OCI-LY1 (cell line): ENCODE measurements around the gene AGK.

ENCODE experiments used
- H2AFZ ChIP-seq: fragments of 200-600 bp; sonication (generic), shearing (Covaris generic); 2 replicates; pipeline ENCODE4 v1.6.0; 2014; ENCODE audit warnings: antibody characterized with exemption, mild to moderate bottlenecking, low read length
- H3F3A ChIP-seq: fragments of 200-600 bp; sonication (generic), shearing (Covaris generic); 2 replicates; pipeline ENCODE4 v1.6.0; 2014; ENCODE audit warnings: mild to moderate bottlenecking, antibody characterized with exemption, low read length, moderate library complexity; ENCODE audit not compliant: insufficient read depth
- H3K27ac ChIP-seq: fragments of 200-600 bp; sonication (generic); 2 replicates; pipeline ENCODE4 v1.5.1; 2014; ENCODE audit warnings: low read length, mixed run types, mild to moderate bottlenecking, low read depth; ENCODE audit not compliant: poor library complexity, severe bottlenecking
- H3K27me3 ChIP-seq: fragments of 200-600 bp; sonication (generic); 2 replicates; pipeline ENCODE4 v1.6.0; 2014; ENCODE audit warnings: antibody characterized with exemption, mild to moderate bottlenecking, low read length, moderate library complexity; ENCODE audit not compliant: insufficient read depth
- H3K36me3 ChIP-seq: fragments of 200-600 bp; sonication (generic); 2 replicates; pipeline ENCODE4 v1.6.1; 2014; ENCODE audit warnings: mild to moderate bottlenecking, antibody characterized with exemption, low read length, moderate library complexity, mixed read lengths; ENCODE audit not compliant: insufficient read depth
- H3K4me1 ChIP-seq: fragments of 200-600 bp; sonication (generic); 2 replicates; pipeline ENCODE4 v1.5.1; 2014; ENCODE audit warnings: mild to moderate bottlenecking, low read length, moderate library complexity; ENCODE audit not compliant: insufficient read depth, severe bottlenecking
- H3K4me2 ChIP-seq: fragments of 200-600 bp; sonication (generic), shearing (Covaris generic); 2 replicates; pipeline ENCODE4 v1.6.1; 2014; ENCODE audit warnings: low read length
- H3K4me3 ChIP-seq: fragments of 200-600 bp; sonication (generic); 2 replicates; pipeline ENCODE4 v1.5.1; 2014; ENCODE audit warnings: low read length, low read depth, mild to moderate bottlenecking, mixed read lengths; ENCODE audit not compliant: poor library complexity, severe bottlenecking
- H3K79me2 ChIP-seq: fragments of 200-600 bp; shearing (Covaris generic); 2 replicates; pipeline ENCODE4 v1.6.1; 2016; ENCODE audit warnings: mixed run types, low read length, mixed read lengths; ENCODE audit not compliant: insufficient read depth
- H3K9ac ChIP-seq: fragments of 200-600 bp; sonication (generic), shearing (Covaris generic); 2 replicates; pipeline ENCODE4 v1.6.1; 2014; ENCODE audit warnings: mild to moderate bottlenecking, low read length, mixed read lengths
- H3K9me2 ChIP-seq: fragments of 200-600 bp; sonication (generic), shearing (Covaris generic); 2 replicates; pipeline ENCODE4 v1.6.1; 2014; ENCODE audit warnings: low read depth, mild to moderate bottlenecking, low read length, mixed read lengths
- H3K9me3 ChIP-seq: fragments of 200-600 bp; shearing (Covaris generic); 2 replicates; pipeline ENCODE4 v1.6.1; 2014; ENCODE audit warnings: low read length, mixed read lengths
- H4K20me1 ChIP-seq: fragments of 200-600 bp; sonication (generic), shearing (Covaris generic); 2 replicates; pipeline ENCODE4 v1.6.0; 2016; ENCODE audit warnings: mild to moderate bottlenecking, low read length; ENCODE audit not compliant: insufficient read depth
- EZH2 ChIP-seq: fragments of 200-600 bp; sonication (generic), shearing (Covaris generic); IDR thresholded peaks from 2 replicates; pipeline ENCODE4 v1.8.0; 2017; ENCODE audit warnings: borderline replicate concordance, mixed run types, mild to moderate bottlenecking, antibody characterized with exemption, low read length, moderate library complexity, mixed read lengths
- TF ChIP-seq, protein P1 (sequence below): fragments of 200-600 bp; sonication (generic), shearing (Covaris generic); IDR thresholded peaks from 2 replicates; pipeline ENCODE4 v1.5.1; 2017; ENCODE audit warnings: mild to moderate bottlenecking, antibody characterized with exemption, low read length, moderate library complexity, mixed read lengths

AGK gene

DNA sequence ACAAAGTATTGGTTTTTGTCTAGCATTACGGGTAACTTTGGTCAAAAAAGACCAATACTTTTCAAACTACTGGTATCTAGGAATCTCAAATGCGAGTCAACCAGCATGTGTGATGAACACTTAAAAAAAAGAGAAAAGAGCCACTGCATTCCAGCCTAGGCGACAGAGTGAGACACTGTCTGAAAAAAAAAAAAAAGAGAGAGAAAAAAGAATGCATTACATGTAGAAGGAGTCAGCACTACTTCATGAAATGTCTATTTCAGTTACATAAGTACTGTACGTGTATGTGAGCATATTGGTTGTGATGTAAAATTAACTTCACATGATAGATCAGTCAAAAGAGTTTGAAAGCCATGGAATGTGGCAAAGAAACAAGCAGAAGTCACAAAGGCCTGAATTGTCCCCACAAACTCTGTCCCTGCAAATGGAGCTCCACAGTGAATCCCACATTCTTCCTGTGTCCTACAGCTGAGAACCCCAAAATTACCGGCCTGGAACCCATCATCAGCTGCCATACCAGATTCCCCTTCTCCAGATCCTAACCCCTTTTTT, 149.2 kb downstream of the AGK start:
- no peaks in the 10 kb centered on the region for H3K36me3 ChIP-seq
- no peaks in the 10 kb centered on the region for H3K9me2 ChIP-seq
- peaks cover 13% of the 10 kb centered on the region for H3K4me1 ChIP-seq
- no peaks in the 10 kb centered on the region for H3K79me2 ChIP-seq
- no peaks in the 10 kb centered on the region for H3K9me3 ChIP-seq
- peaks cover 5% of the 10 kb centered on the region; the same call in 1 of the 2 replicates for H3K27me3 ChIP-seq
- H3K27ac ChIP-seq, result no peak overlapping the region
- no peak overlapping the region for H3K9ac ChIP-seq
- TF ChIP-seq, protein P1, sequence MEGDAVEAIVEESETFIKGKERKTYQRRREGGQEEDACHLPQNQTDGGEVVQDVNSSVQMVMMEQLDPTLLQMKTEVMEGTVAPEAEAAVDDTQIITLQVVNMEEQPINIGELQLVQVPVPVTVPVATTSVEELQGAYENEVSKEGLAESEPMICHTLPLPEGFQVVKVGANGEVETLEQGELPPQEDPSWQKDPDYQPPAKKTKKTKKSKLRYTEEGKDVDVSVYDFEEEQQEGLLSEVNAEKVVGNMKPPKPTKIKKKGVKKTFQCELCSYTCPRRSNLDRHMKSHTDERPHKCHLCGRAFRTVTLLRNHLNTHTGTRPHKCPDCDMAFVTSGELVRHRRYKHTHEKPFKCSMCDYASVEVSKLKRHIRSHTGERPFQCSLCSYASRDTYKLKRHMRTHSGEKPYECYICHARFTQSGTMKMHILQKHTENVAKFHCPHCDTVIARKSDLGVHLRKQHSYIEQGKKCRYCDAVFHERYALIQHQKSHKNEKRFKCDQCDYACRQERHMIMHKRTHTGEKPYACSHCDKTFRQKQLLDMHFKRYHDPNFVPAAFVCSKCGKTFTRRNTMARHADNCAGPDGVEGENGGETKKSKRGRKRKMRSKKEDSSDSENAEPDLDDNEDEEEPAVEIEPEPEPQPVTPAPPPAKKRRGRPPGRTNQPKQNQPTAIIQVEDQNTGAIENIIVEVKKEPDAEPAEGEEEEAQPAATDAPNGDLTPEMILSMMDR, result no peak
- TF ChIP-seq EZH2, result no peak
- no peaks in the 10 kb centered on the region for H4K20me1 ChIP-seq
- H3K4me2 ChIP-seq, result peak overlapping the region; percentile 63; the same call in 1 of the 2 replicates
- H3K4me3 ChIP-seq, result no peak overlapping the region
- no peak overlapping the region for H2AFZ ChIP-seq
- no peaks in the 10 kb centered on the region for H3F3A ChIP-seq

DNA sequence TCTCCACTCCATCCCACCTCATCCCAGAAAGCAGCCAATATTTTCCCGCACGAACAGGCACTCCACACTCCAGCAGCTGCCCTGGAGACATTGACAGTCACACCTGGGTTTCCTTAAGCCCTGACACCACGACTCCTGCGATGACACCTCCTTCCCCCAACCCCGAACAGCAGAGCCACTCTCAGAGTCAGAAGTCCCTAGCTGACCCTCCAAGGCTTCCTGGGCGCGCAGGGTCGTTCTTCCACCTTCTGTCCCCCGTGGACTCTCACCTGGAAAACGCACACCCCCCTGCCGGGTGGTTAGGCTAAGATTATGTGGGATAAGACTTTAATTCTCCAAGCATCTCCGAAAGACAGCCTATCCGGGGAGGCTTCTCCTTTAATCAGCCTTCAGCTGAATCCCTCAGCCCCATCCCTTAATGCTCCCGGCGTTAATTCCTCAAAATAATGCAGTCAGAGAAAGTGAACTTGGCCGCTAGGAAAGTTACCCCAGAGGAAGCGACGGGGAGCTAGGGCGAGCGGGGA, 149.7 kb downstream of the AGK start:
- no peak overlapping the region for H3K9ac ChIP-seq
- H3F3A ChIP-seq, result no peaks in the 10 kb centered on the region
- H3K4me2 ChIP-seq, result peak overlapping the region; percentile 63
- peaks cover 13% of the 10 kb centered on the region for H3K4me1 ChIP-seq
- no peaks in the 10 kb centered on the region for H3K79me2 ChIP-seq
- H3K36me3 ChIP-seq, result no peaks in the 10 kb centered on the region
- no peaks in the 10 kb centered on the region for H3K9me3 ChIP-seq
- no peaks in the 10 kb centered on the region for H3K9me2 ChIP-seq
- peak overlapping the region; percentile 48 for H3K4me3 ChIP-seq
- no peak overlapping the region for H2AFZ ChIP-seq
- peaks cover 5% of the 10 kb centered on the region; the same call in 1 of the 2 replicates for H3K27me3 ChIP-seq
- no peaks in the 10 kb centered on the region for H4K20me1 ChIP-seq
- H3K27ac ChIP-seq, result no peak overlapping the region
- no peak for TF ChIP-seq EZH2
- TF ChIP-seq, protein P1, result no peak

DNA sequence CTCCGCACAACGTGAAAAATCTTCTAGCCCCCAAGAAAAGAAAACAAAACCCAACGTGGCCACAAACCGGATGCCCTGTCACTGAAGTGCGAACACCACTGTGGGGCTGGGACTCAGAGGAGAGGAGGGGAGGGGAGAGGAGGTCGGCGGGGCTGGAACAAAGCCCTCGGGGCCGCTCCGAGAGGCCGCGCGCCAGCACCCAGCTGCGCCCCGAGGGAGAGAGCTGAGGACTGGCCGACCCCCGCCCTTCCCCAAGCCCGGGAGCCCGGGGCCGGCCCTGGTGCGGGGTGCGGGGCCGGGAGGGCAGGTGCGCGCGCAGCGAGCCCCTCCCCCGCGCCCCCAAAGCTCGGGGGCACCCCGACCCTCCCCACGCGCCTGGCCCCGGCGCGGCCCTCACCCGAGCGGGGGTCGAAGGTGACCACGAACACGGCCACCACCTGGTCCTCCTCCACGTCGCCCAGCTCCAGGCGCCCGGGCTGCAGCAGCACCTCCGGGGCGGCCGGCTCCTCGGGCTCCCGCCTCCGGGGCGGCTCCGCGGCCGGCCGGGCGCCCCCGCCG, 150.4 kb downstream of the AGK start:
- TF ChIP-seq EZH2, result no peak
- TF ChIP-seq, protein P1, result no peak

More for the DNA sequence above, 150.4 kb downstream of the AGK start:
- peak overlapping the region; percentile 92 for H3K4me2 ChIP-seq
- H3K9me2 ChIP-seq, result no peaks in the 10 kb centered on the region
- H3K36me3 ChIP-seq, result no peaks in the 10 kb centered on the region
- H3K9ac ChIP-seq, result peak overlapping the region; percentile 69
- H3K27me3 ChIP-seq, result peaks cover 5% of the 10 kb centered on the region; the same call in 1 of the 2 replicates
- no peaks in the 10 kb centered on the region for H4K20me1 ChIP-seq
- H2AFZ ChIP-seq, result no peak overlapping the region
- peaks cover 13% of the 10 kb centered on the region for H3K4me1 ChIP-seq
- no peak overlapping the region for H3K27ac ChIP-seq
- no peaks in the 10 kb centered on the region for H3K79me2 ChIP-seq
- H3K9me3 ChIP-seq, result no peaks in the 10 kb centered on the region
- no peaks in the 10 kb centered on the region for H3F3A ChIP-seq
- H3K4me3 ChIP-seq, result peak overlapping the region; percentile 72
